ENCODE data around the gene POLN. TPM values are rescaled to one million over a fixed set of nuclear protein-coding genes. Genes with fewer than 3 reads are reported as not detected.

The POLN gene
- total RNA-seq, 2 experiments from 2014 or later: 4.0 to 4.4 TPM

DNA sequence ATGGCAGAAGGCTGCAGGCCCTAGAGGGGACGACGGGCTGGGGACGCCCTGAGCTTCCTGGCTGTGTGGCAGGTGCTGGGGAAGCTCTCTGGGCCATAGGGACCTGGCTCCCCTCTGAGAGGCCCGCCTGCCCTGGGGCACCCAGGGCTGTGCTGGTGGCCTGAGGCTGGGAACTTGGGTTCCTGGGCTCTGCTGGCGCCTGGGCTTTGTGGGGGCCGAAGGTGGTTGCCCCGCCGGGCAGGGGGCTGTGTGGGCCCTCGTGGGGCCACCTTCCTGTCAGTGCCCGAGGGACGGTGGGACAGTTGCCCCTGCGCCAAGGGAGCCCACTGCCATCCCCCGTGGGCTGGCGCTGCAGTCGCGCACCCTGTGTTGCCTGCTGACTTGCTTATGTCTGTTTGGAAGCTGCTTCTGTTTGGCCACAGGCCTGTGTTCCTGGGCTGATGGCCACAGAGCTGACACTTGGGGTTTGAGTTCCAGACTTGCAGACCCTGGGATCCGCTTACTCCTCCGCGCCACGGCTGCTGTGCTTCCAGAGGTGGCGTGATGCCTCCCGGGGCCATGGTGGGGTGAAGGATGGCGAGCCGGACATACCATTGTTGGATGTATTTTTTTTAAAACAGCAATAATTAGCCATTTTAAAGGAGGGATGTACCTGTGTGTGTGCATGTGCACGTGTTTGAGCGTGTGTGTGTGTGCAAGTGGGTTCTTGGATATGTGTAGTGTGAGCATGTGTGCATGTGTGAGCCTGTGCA is 174.3 kb downstream of the POLN start:
- H3K36me3 ChIP-seq (ENCODE audit: insufficient read depth, low read length): no peaks in the 10 kb centered on the region
- intact Hi-C loops (cut with micrococcal nuclease; ENCODE audit: unreplicated experiment): no loop called here
- no peak overlapping the region for H3K27ac ChIP-seq (ENCODE audit: low read depth, low read length, poor library complexity, severe bottlenecking)
- BruUV-seq (replicated peaks): no TSS peak
- H3K79me2 ChIP-seq (ENCODE audit: insufficient read depth, low read depth, low read length): no peaks in the 10 kb centered on the region
- CTCF ChIA-PET (ENCODE audit: unreplicated experiment): no interaction called here
- TF ChIP-seq EZH2phosphoT487 (IDR thresholded peaks at IDR 0.05; ENCODE audit: borderline replicate concordance, low read depth, low read length) (no peak), CTCF (conservative IDR thresholded peaks at IDR 0.05; ENCODE audit: low read length) (no peak)
- no peaks in the 10 kb centered on the region for H3K9me3 ChIP-seq (ENCODE audit: low read length)
- no peaks in the 10 kb centered on the region for H3K9me2 ChIP-seq (ENCODE audit: insufficient read depth, low read length)
- no peak for DNase-seq (ENCODE audit: low spot score)
- H3K4me2 ChIP-seq (ENCODE audit: low read length): no peak overlapping the region
- H3K4me1 ChIP-seq (ENCODE audit: insufficient read depth, low read length, poor library complexity, severe bottlenecking): no peaks in the 10 kb centered on the region
- H3K4me3 ChIP-seq (ENCODE audit: low read depth, low read length, poor library complexity, severe bottlenecking): no peak overlapping the region
- POLR2A ChIA-PET: interaction anchor here (0.6 kb wide), 1 partner anchor 87 kb away, joined by 5 read pairs; no protein-coding TSS in a partner anchor
- no peaks in the 10 kb centered on the region for H4K20me1 ChIP-seq (ENCODE audit: insufficient read depth, low read length)
- H2AFZ ChIP-seq (ENCODE audit: low read length): no peak overlapping the region

- H3K9me3 ChIP-seq (ENCODE audit: low read length): no peaks in the 10 kb centered on the region
- no peaks in the 10 kb centered on the region for H3K79me2 ChIP-seq (ENCODE audit: insufficient read depth, low read depth, low read length)
- intact Hi-C loops (cut with micrococcal nuclease; ENCODE audit: unreplicated experiment): no loop called here
- no peak for DNase-seq (ENCODE audit: low spot score)
- H3K4me2 ChIP-seq (ENCODE audit: low read length): no peak overlapping the region
- CTCF ChIA-PET (ENCODE audit: unreplicated experiment): no interaction called here
- TF ChIP-seq EZH2phosphoT487 (IDR thresholded peaks at IDR 0.05; ENCODE audit: borderline replicate concordance, low read depth, low read length) (no peak), CTCF (conservative IDR thresholded peaks at IDR 0.05; ENCODE audit: low read length) (no peak)
- H3K27ac ChIP-seq (ENCODE audit: low read depth, low read length, poor library complexity, severe bottlenecking): no peak overlapping the region
- H3K4me1 ChIP-seq (ENCODE audit: insufficient read depth, low read length, poor library complexity, severe bottlenecking): no peaks in the 10 kb centered on the region
- no peak overlapping the region for H2AFZ ChIP-seq (ENCODE audit: low read length)
- no peaks in the 10 kb centered on the region for H3K36me3 ChIP-seq (ENCODE audit: insufficient read depth, low read length)
- H4K20me1 ChIP-seq (ENCODE audit: insufficient read depth, low read length): no peaks in the 10 kb centered on the region
- POLR2A ChIA-PET: no interaction called here
- no TSS peak for BruUV-seq (replicated peaks)
- no peak overlapping the region for H3K4me3 ChIP-seq (ENCODE audit: low read depth, low read length, poor library complexity, severe bottlenecking)
- H3K9me2 ChIP-seq (ENCODE audit: insufficient read depth, low read length): no peaks in the 10 kb centered on the region
These were observed 175.1 kb downstream of the POLN start for GRCh38 chr4:2066571-2067445.

Measured in OCI-LY7 (cell line).